Calu3 (cell line): ENCODE data around the gene GMDS. TPM values are rescaled to one million over a fixed set of nuclear protein-coding genes. Genes with fewer than 3 reads are reported as not detected.

Experiments used
- BruUV-seq: library from RNA; stranded (reverse); fragments of 400-500 nt; replicated peaks from 2 replicates; lab custom pipeline; 2021; lab: Mats Ljungman, UMichigan
- CTCF ChIA-PET: fragments of 300-600 bp; sonication (Branson Sonifier 250); formaldehyde crosslinking; loops from one replicate; lab custom pipeline; 2022; ENCODE audit warnings: antibody characterized with exemption; lab: Charles Lee
- DNase-seq: peaks from one replicate; pipeline ENCODE4 v3.0.0; 2022
- H3K27ac Mint-ChIP-seq: one replicate; pipeline ENCODE4 v1.8.0; 2022; ENCODE audit warnings: mixed read lengths; ENCODE audit not compliant: unreplicated experiment
- H3K27me3 Mint-ChIP-seq: one replicate; pipeline ENCODE4 v1.8.0; 2022; ENCODE audit warnings: mixed read lengths; ENCODE audit not compliant: unreplicated experiment
- H3K36me3 Mint-ChIP-seq: one replicate; pipeline ENCODE4 v1.8.0; 2022; ENCODE audit warnings: mild to moderate bottlenecking, moderate library complexity, mixed read lengths; ENCODE audit not compliant: insufficient read depth, unreplicated experiment
- H3K4me1 Mint-ChIP-seq: one replicate; pipeline ENCODE4 v1.8.0; 2022; ENCODE audit warnings: mild to moderate bottlenecking, low read depth, mixed read lengths; ENCODE audit not compliant: unreplicated experiment
- H3K4me3 Mint-ChIP-seq: one replicate; pipeline ENCODE4 v1.8.0; 2022; ENCODE audit warnings: mild to moderate bottlenecking, low read depth, moderate library complexity, mixed read lengths; ENCODE audit not compliant: unreplicated experiment
- H3K9me3 Mint-ChIP-seq: one replicate; pipeline ENCODE4 v1.8.0; 2022; ENCODE audit warnings: low read depth, mixed read lengths; ENCODE audit not compliant: unreplicated experiment
- CTCF ChIP-seq: fragments of 200-600 bp; IDR thresholded peaks from one replicate; pipeline ENCODE4 v1.8.0; 2022; ENCODE audit warnings: antibody characterized with exemption; ENCODE audit not compliant: unreplicated experiment
- intact Hi-C: fragments of 100-400 bp; cut with micrococcal nuclease; formaldehyde crosslinking; loops from one replicate; pipeline ENCODE4 v1.10.0; 2022; ENCODE audit not compliant: unreplicated experiment
- total RNA-seq: library from RNA; stranded (reverse); gene quantifications from 2 replicates; pipeline ENCODE4 v1.2.3, GENCODE V29; 2022

GMDS gene
- total RNA-seq, 1 experiment from 2014 or later = 58.2 TPM

GRCh38 chr6:1662534-1662933, 582.9 kb downstream of the GMDS start:
- no peak overlapping the region for H3K4me3 Mint-ChIP-seq
- intact Hi-C loops = no loop called here
- no peaks in the 10 kb centered on the region for H3K27me3 Mint-ChIP-seq
- CTCF ChIA-PET = no interaction called here
- DNase-seq = no peak
- no TSS peak for BruUV-seq
- H3K4me1 Mint-ChIP-seq = no peaks in the 10 kb centered on the region
- H3K9me3 Mint-ChIP-seq = no peaks in the 10 kb centered on the region
- H3K36me3 Mint-ChIP-seq = no peaks in the 10 kb centered on the region
- TF ChIP-seq CTCF = no peak
- H3K27ac Mint-ChIP-seq = no peak overlapping the region

- TF ChIP-seq CTCF = no peak
- no peaks in the 10 kb centered on the region for H3K9me3 Mint-ChIP-seq
- H3K27ac Mint-ChIP-seq = no peak overlapping the region
- peaks cover 5% of the 10 kb centered on the region for H3K36me3 Mint-ChIP-seq
- no peaks in the 10 kb centered on the region for H3K27me3 Mint-ChIP-seq
- no peaks in the 10 kb centered on the region for H3K4me1 Mint-ChIP-seq
- intact Hi-C loops = no loop called here
- no peak for DNase-seq
- CTCF ChIA-PET = no interaction called here
- no TSS peak for BruUV-seq
- no peak overlapping the region for H3K4me3 Mint-ChIP-seq
Measured at GRCh38 chr6:1659816-1660215, 585.6 kb downstream of the GMDS start.

- intact Hi-C loops = no loop called here
- CTCF ChIA-PET = no interaction called here
- H3K9me3 Mint-ChIP-seq = no peaks in the 10 kb centered on the region
- no TSS peak for BruUV-seq
- TF ChIP-seq CTCF = no peak
- H3K27me3 Mint-ChIP-seq = no peaks in the 10 kb centered on the region
- no peak for DNase-seq
- H3K27ac Mint-ChIP-seq = no peak overlapping the region
- H3K36me3 Mint-ChIP-seq = peaks cover 5% of the 10 kb centered on the region
- H3K4me1 Mint-ChIP-seq = no peaks in the 10 kb centered on the region
- no peak overlapping the region for H3K4me3 Mint-ChIP-seq
Measured at GRCh38 chr6:1658212-1659005, 587.0 kb downstream of the GMDS start.

- CTCF ChIA-PET = no interaction called here
- DNase-seq = no peak
- intact Hi-C loops = no loop called here
- no peak for TF ChIP-seq CTCF
- Mint-ChIP-seq H3K9me3 (no peaks in the 10 kb centered on the region), H3K4me3 (no peak overlapping the region), H3K27ac (no peak overlapping the region), H3K36me3 (peaks cover 5% of the 10 kb centered on the region), H3K27me3 (no peaks in the 10 kb centered on the region), H3K4me1 (no peaks in the 10 kb centered on the region)
- BruUV-seq = no TSS peak
Measured at GRCh38 chr6:1657771-1658165, 587.6 kb downstream of the GMDS start.
